Activated naive CD8-positive, alpha-beta T cell treated with anti-CD3 and anti-CD28 coated beads, Interleukin-2, amount 10 ng/mL, durations not matched to agents 7 days and 5 days (primary cell): Measurements from ENCODE around the gene GABBR2. TPM values are rescaled to one million over a fixed set of nuclear protein-coding genes. Genes with fewer than 3 reads are reported as not detected.
A peak's percentile ranks its signal among the peaks of the same experiment; 100 is the strongest.
"Not testable (repeated sequence)": the region's sequence is repeated elsewhere in the genome, so short reads cannot be mapped to it uniquely, and the experiment has no call there.

Experiments used
- ATAC-seq: fragments of 150-1000 bp; cut with Tn5 transposase; one replicate; pipeline ENCODE4 v1.10.0; 2021; ENCODE audit warnings: low read depth, moderate library complexity
- POLR2A ChIA-PET: fragments of 350-600 bp; sonication (Branson Sonifier 250); formaldehyde crosslinking; loops from one replicate; lab custom pipeline; 2021; ENCODE audit warnings: antibody characterized with exemption; lab: Charles Lee
- DNase-seq: peaks from one replicate; pipeline ENCODE4 v3.0.0; 2021
- H3K27ac Mint-ChIP-seq: one replicate; pipeline ENCODE4 v1.8.0; 2022; ENCODE audit warnings: mild to moderate bottlenecking, mixed read lengths
- H3K27me3 Mint-ChIP-seq: one replicate; pipeline ENCODE4 v1.8.0; 2022; ENCODE audit warnings: mild to moderate bottlenecking, moderate library complexity, mixed read lengths
- H3K36me3 Mint-ChIP-seq: one replicate; pipeline ENCODE4 v1.8.0; 2021; ENCODE audit warnings: mild to moderate bottlenecking, mixed read lengths
- H3K4me1 Mint-ChIP-seq: one replicate; pipeline ENCODE4 v1.8.0; 2021; ENCODE audit warnings: mixed read lengths
- H3K4me3 Mint-ChIP-seq: one replicate; pipeline ENCODE4 v1.8.0; 2022; ENCODE audit warnings: mild to moderate bottlenecking, moderate library complexity, mixed read lengths
- H3K9me3 Mint-ChIP-seq: one replicate; pipeline ENCODE4 v1.8.0; 2021; ENCODE audit warnings: mixed read lengths
- total RNA-seq, 2 experiments: library from RNA; stranded (reverse); gene quantifications; one replicate each; pipeline ENCODE4 v1.2.3, GENCODE V29; 2021

The GABBR2 gene
- total RNA-seq, 2 experiments from 2014 or later, result not detected

DNA sequence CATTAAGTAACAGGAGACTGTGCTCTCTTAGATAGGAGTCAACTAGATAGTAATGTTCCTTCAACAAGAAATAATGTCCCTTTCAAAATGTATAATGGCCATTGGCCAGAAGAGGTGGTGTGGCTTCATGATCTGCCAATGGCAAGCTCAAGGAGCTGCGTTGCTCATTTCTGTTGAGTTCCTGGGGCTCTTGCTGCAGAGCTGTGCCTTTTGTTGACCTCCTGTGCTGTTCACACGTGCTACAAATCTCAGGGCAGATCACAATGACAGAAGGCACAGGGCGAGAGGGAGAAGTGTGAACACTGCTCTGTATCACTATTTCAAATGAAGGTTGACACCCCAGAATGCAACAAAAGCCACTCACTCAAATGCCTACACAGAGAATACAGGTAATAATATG lies 437.3 kb downstream of the GABBR2 start:
- ATAC-seq (no peak), DNase-seq (no peak)
- H3K4me1 Mint-ChIP-seq, result no peaks in the 10 kb centered on the region
- H3K9me3 Mint-ChIP-seq, result no peaks in the 10 kb centered on the region
- H3K36me3 Mint-ChIP-seq, result no peaks in the 10 kb centered on the region
- no peak overlapping the region for H3K4me3 Mint-ChIP-seq
- no peak overlapping the region for H3K27ac Mint-ChIP-seq
- peaks cover 37% of the 10 kb centered on the region for H3K27me3 Mint-ChIP-seq
- POLR2A ChIA-PET, result no interaction called here

DNA sequence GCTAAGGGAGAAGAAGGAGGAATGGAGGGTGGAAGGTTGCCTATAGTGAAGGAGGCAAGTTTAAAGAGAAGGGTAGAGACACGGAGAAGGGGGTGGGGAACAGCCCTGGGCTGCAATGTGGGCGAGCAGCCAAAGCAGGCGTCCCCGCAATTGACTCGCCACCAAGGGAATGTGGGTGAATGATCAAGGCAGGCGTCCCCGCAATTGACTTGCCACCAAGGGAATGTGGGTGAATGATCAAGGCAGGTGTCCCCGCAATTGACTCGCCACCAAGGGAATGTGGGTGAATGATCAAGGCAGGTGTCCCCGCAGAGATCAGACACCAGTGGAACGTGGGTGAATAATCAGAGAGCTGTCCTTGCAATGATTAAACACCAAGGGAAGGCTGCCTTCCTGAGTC lies 438.5 kb downstream of the GABBR2 start:
- H3K9me3 Mint-ChIP-seq, H3K4me3 Mint-ChIP-seq, ATAC-seq, POLR2A ChIA-PET, DNase-seq, H3K36me3 Mint-ChIP-seq, H3K27ac Mint-ChIP-seq, H3K4me1 Mint-ChIP-seq: not testable (repeated sequence)
- peaks cover 27% of the 10 kb centered on the region for H3K27me3 Mint-ChIP-seq

DNA sequence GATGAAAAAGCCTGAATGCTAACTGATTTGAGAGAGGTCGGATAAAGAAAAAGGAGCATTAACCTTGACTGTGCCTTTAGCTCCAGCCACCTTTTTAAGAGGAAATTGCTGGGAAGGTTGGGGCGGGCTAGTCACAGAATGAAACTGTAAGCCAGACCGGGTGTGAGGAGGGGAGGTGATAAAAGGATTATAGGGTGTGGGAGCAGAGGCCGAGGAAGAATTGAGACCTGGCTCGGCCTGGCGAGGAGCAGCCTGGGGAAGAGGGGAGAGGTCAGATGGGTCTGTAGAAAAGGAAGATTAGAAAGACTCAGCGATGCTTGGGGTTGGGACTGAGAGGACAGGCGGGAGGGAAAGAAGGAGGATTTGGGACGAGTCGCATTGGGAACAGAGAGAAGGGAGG lies 439.1 kb downstream of the GABBR2 start:
- H3K4me1 Mint-ChIP-seq, H3K36me3 Mint-ChIP-seq, POLR2A ChIA-PET, ATAC-seq, H3K4me3 Mint-ChIP-seq, DNase-seq, H3K27ac Mint-ChIP-seq, H3K9me3 Mint-ChIP-seq: not testable (repeated sequence)
- H3K27me3 Mint-ChIP-seq, result peaks cover 27% of the 10 kb centered on the region

DNA sequence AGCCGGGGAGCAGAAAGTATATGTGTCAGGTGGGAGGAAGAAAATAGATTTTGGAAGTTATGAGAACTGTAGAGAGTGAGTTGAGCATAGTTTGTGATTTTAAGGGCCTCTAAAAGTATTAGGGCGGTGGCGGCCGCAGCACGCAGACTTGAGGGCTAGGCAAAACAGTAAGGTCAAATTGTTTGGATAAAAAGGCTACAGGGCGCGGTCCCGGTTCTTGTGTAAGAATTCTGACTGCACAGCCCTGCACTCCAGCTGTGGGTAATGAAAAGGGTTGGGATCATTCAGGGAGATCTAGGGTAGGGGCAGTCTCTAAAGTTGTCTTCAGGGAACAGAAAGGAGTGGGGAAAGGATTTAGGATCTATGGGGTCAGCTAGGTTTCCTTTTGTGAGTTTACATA lies 441.2 kb downstream of the GABBR2 start:
- DNase-seq, H3K27ac Mint-ChIP-seq, H3K4me1 Mint-ChIP-seq, H3K4me3 Mint-ChIP-seq, H3K9me3 Mint-ChIP-seq, ATAC-seq, H3K36me3 Mint-ChIP-seq, POLR2A ChIA-PET: not testable (repeated sequence)
- H3K27me3 Mint-ChIP-seq, result peaks cover 26% of the 10 kb centered on the region

DNA sequence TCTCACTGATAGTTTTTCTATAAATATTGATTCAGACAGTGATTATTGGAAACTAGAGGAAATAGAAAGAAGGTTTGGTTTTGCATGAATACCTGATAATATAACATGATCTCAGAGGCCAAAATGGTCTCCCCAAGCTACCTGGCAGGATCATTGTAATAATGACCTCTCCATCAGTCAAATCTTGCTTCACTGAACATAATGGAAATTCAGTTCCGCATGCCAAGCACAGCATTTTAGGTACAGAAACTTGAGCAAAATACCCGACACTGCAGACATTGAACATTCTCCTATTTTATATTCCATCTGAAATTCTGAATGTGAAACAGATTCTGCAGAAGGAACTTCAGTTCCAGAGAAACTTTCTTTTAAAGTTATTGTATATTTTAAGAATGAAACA lies 444.2 kb downstream of the GABBR2 start:
- Mint-ChIP-seq H3K27me3 (peaks cover 14% of the 10 kb centered on the region), H3K4me1 (peaks cover 6% of the 10 kb centered on the region), H3K27ac (no peak overlapping the region), H3K4me3 (no peak overlapping the region), H3K36me3 (no peaks in the 10 kb centered on the region), H3K9me3 (no peaks in the 10 kb centered on the region)
- no peak for DNase-seq
- ATAC-seq, result no peak
- POLR2A ChIA-PET, result no interaction called here

DNA sequence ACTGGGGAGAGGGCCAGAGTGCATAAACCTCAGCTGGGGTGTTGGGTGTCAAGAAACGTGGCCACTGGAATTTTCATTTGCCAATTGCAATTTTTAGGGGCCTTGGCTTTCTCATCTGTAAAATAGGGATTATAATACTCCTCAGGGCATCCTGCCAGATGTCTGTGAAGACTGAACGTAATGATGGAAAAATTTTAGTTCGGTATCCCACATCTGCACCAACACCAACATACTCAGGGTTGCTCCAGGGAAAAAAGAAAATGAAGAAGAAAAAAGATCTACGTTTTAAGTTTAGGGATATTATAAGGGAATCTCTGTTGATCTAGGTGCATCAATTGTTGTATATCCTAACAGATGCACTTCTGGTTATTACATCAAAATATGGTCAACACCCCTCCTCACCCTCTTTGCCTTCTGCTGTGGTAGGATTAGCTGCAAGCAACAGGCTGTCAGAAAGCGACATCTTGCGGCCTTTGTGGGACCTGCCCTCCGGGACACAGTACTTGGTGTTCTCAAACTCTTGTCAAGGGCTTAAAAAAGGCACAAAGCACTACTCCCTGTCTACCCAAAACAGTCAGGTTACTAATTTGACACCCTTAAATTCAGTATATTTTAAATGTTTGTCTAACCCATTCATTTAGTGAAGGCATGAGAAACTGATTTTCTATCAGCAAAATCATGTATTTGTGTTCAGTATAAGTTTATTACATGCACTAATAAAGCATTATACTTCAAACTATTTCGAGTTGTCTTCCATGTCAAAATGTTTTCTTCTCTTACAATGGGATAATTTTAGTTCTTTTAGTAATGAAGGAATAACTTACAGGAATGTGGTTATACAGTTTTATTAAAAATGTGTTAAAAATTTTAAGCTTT lies 445.0 kb downstream of the GABBR2 start:
- POLR2A ChIA-PET, result interaction anchor here (0.6 kb wide), 1 partner anchor 145 kb away, joined by 3 read pairs; the partner anchor contains the start of gene TRIM14
- Mint-ChIP-seq H3K9me3 (no peaks in the 10 kb centered on the region), H3K4me1 (peaks cover 6% of the 10 kb centered on the region), H3K27ac (no peak overlapping the region), H3K4me3 (no peak overlapping the region), H3K36me3 (no peaks in the 10 kb centered on the region), H3K27me3 (peaks cover 14% of the 10 kb centered on the region)
- peak; percentile 97 for ATAC-seq
- peak; percentile 74 for DNase-seq

DNA sequence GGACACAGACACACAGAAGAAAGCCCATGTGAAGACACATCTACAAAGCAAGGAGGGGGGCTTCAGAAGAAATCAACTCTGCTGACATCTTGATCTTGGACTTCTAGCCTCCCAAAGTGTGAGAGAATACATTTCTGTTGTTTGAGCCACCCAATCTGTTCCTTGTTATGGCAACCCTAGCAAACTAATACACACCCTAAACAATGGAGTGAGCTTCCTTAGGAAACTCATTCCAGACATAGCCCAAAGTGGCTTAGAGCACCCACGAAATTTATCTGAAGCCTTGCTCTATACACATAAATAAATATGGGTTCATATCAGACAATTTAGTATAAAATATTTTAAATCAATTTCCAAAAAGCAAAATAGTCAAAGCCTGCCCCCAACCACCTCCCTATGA lies 445.7 kb downstream of the GABBR2 start:
- ATAC-seq (no peak), DNase-seq (no peak)
- peaks cover 6% of the 10 kb centered on the region for H3K4me1 Mint-ChIP-seq
- no peaks in the 10 kb centered on the region for H3K9me3 Mint-ChIP-seq
- no peak overlapping the region for H3K27ac Mint-ChIP-seq
- no peaks in the 10 kb centered on the region for H3K36me3 Mint-ChIP-seq
- peaks cover 10% of the 10 kb centered on the region for H3K27me3 Mint-ChIP-seq
- POLR2A ChIA-PET, result no interaction called here
- no peak overlapping the region for H3K4me3 Mint-ChIP-seq

DNA sequence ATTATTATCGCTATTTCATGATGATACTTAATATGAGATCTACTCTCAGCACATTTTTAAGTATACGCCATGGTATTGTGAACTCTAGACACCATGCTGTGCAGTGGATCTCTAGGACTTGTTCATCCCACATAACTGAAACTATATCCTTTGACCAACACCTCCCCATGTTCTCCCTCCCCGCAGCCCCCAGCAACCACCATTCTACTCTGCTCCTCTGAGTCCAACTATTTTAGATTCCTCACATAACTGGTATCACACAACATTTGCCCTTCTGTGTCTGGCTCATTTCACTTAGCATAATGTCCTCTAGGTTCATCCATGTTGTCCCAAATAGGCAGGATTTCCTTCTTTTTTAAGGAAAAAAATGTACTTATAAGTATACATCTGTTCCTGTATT lies 446.7 kb downstream of the GABBR2 start:
- Mint-ChIP-seq H3K27me3 (peaks cover 8% of the 10 kb centered on the region), H3K4me3 (no peak overlapping the region), H3K9me3 (no peaks in the 10 kb centered on the region), H3K36me3 (no peaks in the 10 kb centered on the region), H3K27ac (no peak overlapping the region), H3K4me1 (peaks cover 6% of the 10 kb centered on the region)
- ATAC-seq (no peak), DNase-seq (no peak)
- POLR2A ChIA-PET, result no interaction called here

DNA sequence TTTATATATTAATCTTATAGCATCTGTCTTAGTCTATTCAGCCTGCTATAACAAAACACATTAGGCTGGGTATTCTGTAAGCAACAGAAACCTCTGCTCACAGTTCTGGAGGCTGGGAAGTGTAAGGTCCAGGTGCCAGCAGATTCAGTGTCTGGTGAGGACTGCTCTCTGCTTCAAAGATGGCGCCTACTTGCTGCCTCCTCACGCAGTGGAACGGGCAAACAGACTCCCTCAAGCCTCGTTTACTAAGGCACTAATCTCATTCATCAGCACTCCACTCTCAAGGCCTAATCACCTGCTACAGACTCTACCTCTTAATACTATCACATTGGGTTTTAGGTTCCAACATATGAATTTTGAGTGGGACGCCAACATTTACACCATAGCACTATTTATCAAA lies 448.1 kb downstream of the GABBR2 start:
- H3K4me1 Mint-ChIP-seq, result peaks cover 9% of the 10 kb centered on the region
- no peak for ATAC-seq
- H3K4me3 Mint-ChIP-seq, result no peak overlapping the region
- H3K36me3 Mint-ChIP-seq, result no peaks in the 10 kb centered on the region
- POLR2A ChIA-PET, result interaction anchor here (0.7 kb wide), 1 partner anchor 186 kb away, joined by 3 read pairs; no protein-coding TSS in a partner anchor
- peaks cover 8% of the 10 kb centered on the region for H3K27me3 Mint-ChIP-seq
- H3K27ac Mint-ChIP-seq, result no peak overlapping the region
- no peak for DNase-seq
- no peaks in the 10 kb centered on the region for H3K9me3 Mint-ChIP-seq

DNA sequence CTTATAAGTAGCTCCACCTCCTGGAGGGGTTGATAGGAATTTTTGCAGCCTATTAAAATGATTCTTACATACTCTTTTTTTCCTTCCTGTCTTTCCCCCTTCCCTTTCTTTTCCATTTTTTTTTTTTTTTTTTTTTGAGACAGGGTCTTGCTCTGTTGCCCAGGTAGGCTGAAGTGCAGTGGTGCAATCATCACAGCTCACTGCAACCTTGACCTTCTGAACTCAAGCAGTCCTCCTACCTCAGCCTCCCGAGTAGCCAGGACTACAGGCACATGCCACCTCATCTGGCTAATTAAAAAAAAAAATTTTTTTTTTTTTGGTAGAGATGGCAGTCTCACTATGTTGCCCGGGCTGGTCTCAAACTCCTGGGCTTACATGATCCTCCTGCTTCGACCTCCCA lies 448.9 kb downstream of the GABBR2 start:
- Mint-ChIP-seq H3K27me3 (peaks cover 8% of the 10 kb centered on the region), H3K36me3 (no peaks in the 10 kb centered on the region), H3K9me3 (no peaks in the 10 kb centered on the region), H3K4me3 (no peak overlapping the region), H3K27ac (no peak overlapping the region), H3K4me1 (peaks cover 12% of the 10 kb centered on the region)
- POLR2A ChIA-PET, result interaction anchor here (0.7 to 1.0 kb wide), 2 partner anchors 53 to 185 kb away, joined by 3 to 4 read pairs; no protein-coding TSS in a partner anchor
- ATAC-seq (no peak), DNase-seq (no peak)

DNA sequence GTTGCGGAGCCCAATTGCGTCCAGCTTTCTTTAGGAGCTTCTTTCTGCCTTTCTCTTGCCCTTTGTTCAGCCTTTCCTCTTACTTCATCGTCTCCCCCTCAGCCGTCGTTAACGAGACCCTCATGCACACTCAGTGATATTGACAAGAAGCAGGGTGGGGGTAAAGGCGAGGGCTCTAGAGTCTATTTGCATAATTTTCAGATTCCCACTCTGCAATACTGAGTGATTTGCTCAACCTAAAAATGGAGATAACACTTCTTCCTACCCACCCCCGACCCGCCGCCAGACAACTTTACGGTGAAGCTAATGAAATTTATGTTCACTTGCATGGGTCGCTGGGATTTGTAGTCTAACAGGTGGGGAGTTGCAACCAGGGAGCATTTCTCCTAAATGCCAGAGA lies 452.0 kb downstream of the GABBR2 start:
- H3K4me1 Mint-ChIP-seq, result peaks cover 18% of the 10 kb centered on the region
- DNase-seq (no peak), ATAC-seq (no peak)
- H3K36me3 Mint-ChIP-seq, result no peaks in the 10 kb centered on the region
- peaks cover 6% of the 10 kb centered on the region for H3K27me3 Mint-ChIP-seq
- POLR2A ChIA-PET, result interaction anchor here (0.6 to 3.0 kb wide), 27 partner anchors 24 to 1402 kb away, joined by 3 to 35 read pairs (median 6); partner anchors contain the start of genes ANP32B, CORO2A, NANS and NCBP1
- H3K9me3 Mint-ChIP-seq, result no peaks in the 10 kb centered on the region
- H3K4me3 Mint-ChIP-seq, result peak overlapping the region; percentile 98
- peak overlapping the region; percentile 97 for H3K27ac Mint-ChIP-seq

DNA sequence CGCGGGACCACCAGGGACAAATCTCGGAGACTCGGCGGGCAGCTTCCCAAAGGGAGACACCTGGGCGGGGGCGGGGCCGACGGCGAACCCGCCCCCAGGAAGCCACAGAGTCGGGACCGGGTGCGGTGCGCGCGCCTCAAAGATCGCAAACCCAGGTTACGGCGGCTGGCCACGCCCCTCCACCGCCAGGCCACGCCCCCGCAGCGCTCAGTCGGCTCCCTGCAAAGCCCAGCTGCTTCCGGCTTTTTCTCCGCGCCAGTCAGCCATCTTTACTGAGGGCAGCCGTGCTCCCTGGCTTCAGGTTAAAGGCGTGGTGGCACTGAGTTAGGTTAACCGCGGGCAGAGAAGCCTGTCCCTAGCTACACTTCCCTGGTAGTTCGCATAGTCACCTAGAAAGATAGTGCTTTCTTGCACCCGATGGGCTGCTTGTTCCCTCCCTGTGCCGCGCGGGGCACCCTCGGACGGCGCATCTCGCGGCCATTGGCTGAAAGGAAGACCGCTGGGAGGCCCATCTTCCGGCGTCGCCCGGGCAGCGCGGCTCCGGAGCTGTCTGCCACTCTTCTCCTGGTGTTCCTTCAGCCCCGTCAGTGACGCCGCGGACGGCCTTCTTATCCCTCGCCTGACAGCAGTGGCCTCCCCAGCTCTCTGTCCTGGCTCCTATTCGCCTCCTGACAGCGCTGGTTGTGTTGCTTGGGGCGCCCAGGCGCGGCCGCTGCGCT lies 453.0 kb downstream of the GABBR2 start, which contains the start of gene TBC1D2:
TSS of gene TBC1D2 (minus strand) at position 72 of the 719 bp plus-strand sequence. CDS start 108 bp downstream, outside the sequence.
- Mint-ChIP-seq H3K4me3 (peak within 1 kb of the TSS; percentile 98), H3K27me3 (peaks cover 6% of the 10 kb centered on the region), H3K9me3 (no peaks in the 10 kb centered on the region), H3K27ac (peak within 1 kb of the TSS; percentile 97), H3K4me1 (peaks cover 16% of the 10 kb centered on the region), H3K36me3 (no peaks in the 10 kb centered on the region)
- POLR2A ChIA-PET, result interaction anchor here (0.6 to 3.0 kb wide), 26 partner anchors 15 to 623 kb away, joined by 3 to 35 read pairs (median 6); partner anchors contain the start of genes ANP32B, CORO2A, HEMGN and NANS
- peak; percentile 82 for ATAC-seq
- peak; percentile 99 for DNase-seq

DNA sequence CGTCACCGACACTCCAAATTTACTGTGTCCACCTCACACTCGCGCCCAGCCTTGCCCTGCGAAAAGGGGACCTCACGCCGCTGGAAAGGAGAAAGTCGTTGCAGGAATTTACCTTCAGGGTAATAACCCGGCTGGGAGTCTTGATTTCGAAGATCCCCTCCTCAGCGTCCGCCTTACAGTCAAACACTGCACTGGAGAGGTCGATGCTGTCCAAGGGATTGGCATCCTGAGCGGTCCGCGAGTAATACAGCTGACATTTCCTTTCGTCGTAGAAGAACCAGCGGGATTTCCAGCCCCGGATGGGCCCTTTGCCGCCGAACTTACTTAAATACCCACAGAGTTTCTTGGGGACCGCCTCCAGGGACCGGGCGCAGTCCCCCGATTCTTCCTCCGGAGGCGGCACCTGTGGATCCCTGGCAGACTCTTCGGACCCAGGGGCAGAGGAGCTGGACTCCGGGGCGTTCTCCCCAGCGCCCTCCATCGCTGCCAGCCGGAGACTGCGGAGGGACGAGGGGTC lies 453.6 kb downstream of the GABBR2 start:
- POLR2A ChIA-PET, result interaction anchor here (0.6 to 3.0 kb wide), 24 partner anchors 14 to 622 kb away, joined by 3 to 35 read pairs (median 6); partner anchors contain the start of genes ANP32B, CORO2A, HEMGN and NANS
- peaks cover 15% of the 10 kb centered on the region for H3K4me1 Mint-ChIP-seq
- H3K27me3 Mint-ChIP-seq, result peaks cover 6% of the 10 kb centered on the region
- no peaks in the 10 kb centered on the region for H3K9me3 Mint-ChIP-seq
- DNase-seq (no peak), ATAC-seq (peak; percentile 28)
- H3K4me3 Mint-ChIP-seq, result peak overlapping the region; percentile 98
- peak overlapping the region; percentile 97 for H3K27ac Mint-ChIP-seq
- no peaks in the 10 kb centered on the region for H3K36me3 Mint-ChIP-seq
